Liver (tissue), 9 donors: ENCODE results near the gene DPP6. TPM values are rescaled to one million over a fixed set of nuclear protein-coding genes. Genes with fewer than 3 reads are reported as not detected.

Experiments used
- DNase-seq: peaks from one replicate; pipeline ENCODE4 v3.0.0-alpha.2; 2017; ENCODE audit warnings: low spot score
- H3K27ac ChIP-seq, 2 donors: one replicate each; pipeline ENCODE4 v1.7.0; 2013; ENCODE audit warnings: inconsistent platforms in 2 of 2, low read length in 2 of 2, control low read depth in 1 of 2, low read depth in 1 of 2, mild to moderate bottlenecking in 1 of 2
- H3K27me3 ChIP-seq, 4 donors: one replicate each; pipeline versions ENCODE4 v1.6.1 to v1.7.0; 2013; ENCODE audit warnings: low read length in 3 of 4, inconsistent platforms in 1 of 4, mild to moderate bottlenecking in 1 of 4, moderate library complexity in 1 of 4; ENCODE audit not compliant: control insufficient read depth in 4 of 4, insufficient read depth in 4 of 4
- H3K36me3 ChIP-seq, 4 donors: one replicate each; pipeline versions ENCODE4 v1.6.1 to v1.7.0; 2013; ENCODE audit warnings: low read length in 3 of 4, mild to moderate bottlenecking in 3 of 4, low read depth in 1 of 4, moderate library complexity in 1 of 4; ENCODE audit not compliant: control insufficient read depth in 4 of 4, insufficient read depth in 3 of 4
- H3K4me1 ChIP-seq, 4 donors: one replicate each; pipeline versions ENCODE4 v1.6.1 to v1.7.0; 2013; ENCODE audit warnings: low read length in 3 of 4, mild to moderate bottlenecking in 3 of 4, moderate library complexity in 1 of 4; ENCODE audit not compliant: control insufficient read depth in 4 of 4, insufficient read depth in 4 of 4
- H3K4me3 ChIP-seq, 3 donors: one replicate each; pipeline versions ENCODE4 v1.6.1 to v1.7.0; 2013; ENCODE audit warnings: low read length in 3 of 3, control low read depth in 1 of 3, low read depth in 1 of 3, mild to moderate bottlenecking in 1 of 3
- H3K9ac ChIP-seq, 2 donors: one replicate each; pipeline ENCODE4 v1.7.0; 2013; ENCODE audit warnings: low read length in 2 of 2, mild to moderate bottlenecking in 2 of 2, moderate library complexity in 2 of 2, control low read depth in 1 of 2, low read depth in 1 of 2
- H3K9me3 ChIP-seq, 4 donors: one replicate each; pipeline versions ENCODE4 v1.6.1 to v1.7.0; 2013; ENCODE audit warnings: low read length in 3 of 4; ENCODE audit not compliant: control insufficient read depth in 4 of 4
- CTCF ChIP-seq: fragments of 150-350 bp; IDR thresholded peaks from 2 replicates; pipeline ENCODE4 v1.5.1; 2017; ENCODE audit warnings: improper control_type of control experiment, low read depth, low read length; ENCODE audit not compliant: missing input control
- EGR1 ChIP-seq, 2 donors: IDR thresholded peaks; 2 replicates each; pipeline ENCODE4 v1.6.1; 2016 to 2018; ENCODE audit warnings: antibody characterized with exemption in 2 of 2, low read depth in 2 of 2
- FOXA1 ChIP-seq: IDR thresholded peaks from 2 replicates; pipeline ENCODE4 v1.6.1; 2016; ENCODE audit warnings: antibody characterized with exemption
- FOXA2 ChIP-seq: IDR thresholded peaks from 2 replicates; pipeline ENCODE4 v1.6.1; 2016; ENCODE audit warnings: antibody characterized with exemption
- GABPA ChIP-seq, 2 donors: IDR thresholded peaks in 1 of 2; conservative IDR thresholded peaks in 1 of 2; 2 replicates each; pipeline ENCODE4 v1.6.1; 2016; ENCODE audit warnings: antibody characterized with exemption in 2 of 2, mild to moderate bottlenecking in 1 of 2, moderate library complexity in 1 of 2
- HNF4A ChIP-seq, 2 donors: conservative IDR thresholded peaks; 2 replicates each; pipeline ENCODE4 v1.6.1; 2016; ENCODE audit warnings: antibody characterized with exemption in 2 of 2, mild to moderate bottlenecking in 2 of 2
- HNF4G ChIP-seq: IDR thresholded peaks from 2 replicates; pipeline ENCODE4 v1.6.1; 2016; ENCODE audit warnings: antibody characterized with exemption
- JUND ChIP-seq, 2 donors: IDR thresholded peaks; 2 replicates each; pipeline ENCODE4 v1.6.1; 2016; ENCODE audit warnings: antibody characterized with exemption in 2 of 2
- MAX ChIP-seq: IDR thresholded peaks from 2 replicates; pipeline ENCODE4 v1.6.1; 2016; ENCODE audit warnings: antibody characterized with exemption
- NR2F2 ChIP-seq: IDR thresholded peaks from 2 replicates; pipeline ENCODE4 v1.6.1; 2016; ENCODE audit warnings: antibody characterized with exemption
- RAD21 ChIP-seq, 2 donors: IDR thresholded peaks; 2 replicates each; pipeline ENCODE4 v1.6.1; 2016; ENCODE audit warnings: antibody characterized with exemption in 2 of 2, mild to moderate bottlenecking in 2 of 2
- REST ChIP-seq: IDR thresholded peaks from 2 replicates; pipeline ENCODE4 v1.6.1; 2016; ENCODE audit warnings: antibody characterized with exemption, mild to moderate bottlenecking
- RXRA ChIP-seq, 2 donors: IDR thresholded peaks; 2 replicates each; pipeline ENCODE4 v1.6.1; 2017 to 2018; ENCODE audit warnings: antibody characterized with exemption in 2 of 2, mild to moderate bottlenecking in 1 of 2
- SP1 ChIP-seq: IDR thresholded peaks from 2 replicates; pipeline ENCODE4 v1.6.1; 2018; ENCODE audit warnings: antibody characterized with exemption, mild to moderate bottlenecking
- TAF1 ChIP-seq: conservative IDR thresholded peaks from 2 replicates; pipeline ENCODE4 v1.6.1; 2016; ENCODE audit warnings: antibody characterized with exemption, mild to moderate bottlenecking
- YY1 ChIP-seq: IDR thresholded peaks from 2 replicates; pipeline ENCODE4 v1.6.1; 2016; ENCODE audit warnings: antibody characterized with exemption, mild to moderate bottlenecking
- ZBTB33 ChIP-seq: IDR thresholded peaks from 2 replicates; pipeline ENCODE4 v1.6.1; 2016; ENCODE audit warnings: antibody characterized with exemption
- WGBS: extraction: QIAGEN DNeasy Blood & Tissue Kit; methylation state at CpG from one replicate; pipeline ENCODE4 v1.1.7; 2013; 5-methylcytosine and 5-hydroxymethylcytosine counted together
- polyA plus RNA-seq, 2 donors: library from polyadenylated mRNA; stranded (reverse) in 1 of 2; unstranded in 1 of 2; fragments of 200-250 nt in 1 of 2; fragments of >200 nt in 1 of 2; fragmentation: Nextera tagmentation in 1 of 2; extraction: Ambion mirVana in 1 of 2; gene quantifications; one replicate each; pipeline versions ENCODE4 v1.2.1 to v1.2.3, GENCODE V29; 2013 to 2015
- total RNA-seq, 2 donors: library from RNA; depleted of rRNA; stranded (reverse); fragments of >200 nt; gene quantifications; one replicate each; pipeline ENCODE4 v1.2.3, GENCODE V29; 2014
- TF ChIP-seq, protein P1 (sequence below): IDR thresholded peaks from 2 replicates; pipeline ENCODE4 v1.6.1; 2016; ENCODE audit warnings: antibody characterized with exemption
- donor health status: healthy.
- donor health status: healthy.
- donor health status: healthy.
- donor health status: healthy.
- donor health status: healthy.

Gene DPP6
- total and polyA plus RNA-seq, 4 donors = 0.01 TPM; not detected in 3

DNA sequence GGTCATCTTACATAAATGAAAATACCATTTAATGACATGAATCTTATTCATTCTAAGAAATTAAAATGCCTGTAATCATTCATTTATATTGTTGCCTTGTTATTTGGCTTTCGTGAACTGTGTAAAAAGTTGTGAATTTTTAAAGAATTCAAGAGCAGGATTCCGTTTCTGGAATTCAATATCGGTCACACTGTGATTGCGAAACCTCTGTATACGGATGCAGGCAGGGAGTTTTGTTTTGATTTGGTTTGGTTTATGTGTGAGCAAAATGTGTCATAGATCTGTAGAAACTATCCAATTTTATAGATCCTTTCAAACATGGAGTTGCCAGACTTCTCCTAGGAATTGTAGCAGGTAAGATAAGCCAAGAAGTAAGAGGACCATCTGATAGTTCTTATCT, 441.4 kb downstream of the DPP6 start:
- DNase-seq = no peak
- WGBS = 60% methylated on average over 5 of the region's 5 CpGs
- Histone ChIP-seq H3K27me3 (no peaks in the 10 kb centered on the region), H3K4me1 (no peaks in the 10 kb centered on the region), H3K36me3 (no peaks in the 10 kb centered on the region), H3K27ac (no peak overlapping the region), H3K4me3 (no peak overlapping the region), H3K9me3 (peaks cover 0 to 2% (median 0%) of the 10 kb centered on the region in 4 donors), H3K9ac (no peak overlapping the region)
- TF ChIP-seq CTCF = no peak
- TF ChIP-seq, protein P1, sequence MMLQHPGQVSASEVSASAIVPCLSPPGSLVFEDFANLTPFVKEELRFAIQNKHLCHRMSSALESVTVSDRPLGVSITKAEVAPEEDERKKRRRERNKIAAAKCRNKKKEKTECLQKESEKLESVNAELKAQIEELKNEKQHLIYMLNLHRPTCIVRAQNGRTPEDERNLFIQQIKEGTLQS = no peak
- TF ChIP-seq FOXA1 = no peak
- TF ChIP-seq RXRA (IDR thresholded peaks at IDR 0.05) = no peak
- no peak for TF ChIP-seq ZBTB33
- no peak for TF ChIP-seq SP1
- no peak for TF ChIP-seq RAD21 (IDR thresholded peaks at IDR 0.05)
- TF ChIP-seq MAX = no peak
- TF ChIP-seq GABPA (IDR thresholded peaks at IDR 0.05 in 1 of 2, conservative IDR thresholded peaks at IDR 0.05 in 1 of 2) = no peak
- no peak for TF ChIP-seq TAF1
- no peak for TF ChIP-seq NR2F2
- TF ChIP-seq HNF4G = no peak
- TF ChIP-seq YY1 = no peak
- no peak for TF ChIP-seq JUND (IDR thresholded peaks at IDR 0.05)
- TF ChIP-seq HNF4A (conservative IDR thresholded peaks at IDR 0.05) = no peak
- TF ChIP-seq FOXA2 = no peak
- TF ChIP-seq REST = no peak
- no peak for TF ChIP-seq EGR1 (IDR thresholded peaks at IDR 0.05; ENCODE audit: low read depth in 2 of 2)

DNA sequence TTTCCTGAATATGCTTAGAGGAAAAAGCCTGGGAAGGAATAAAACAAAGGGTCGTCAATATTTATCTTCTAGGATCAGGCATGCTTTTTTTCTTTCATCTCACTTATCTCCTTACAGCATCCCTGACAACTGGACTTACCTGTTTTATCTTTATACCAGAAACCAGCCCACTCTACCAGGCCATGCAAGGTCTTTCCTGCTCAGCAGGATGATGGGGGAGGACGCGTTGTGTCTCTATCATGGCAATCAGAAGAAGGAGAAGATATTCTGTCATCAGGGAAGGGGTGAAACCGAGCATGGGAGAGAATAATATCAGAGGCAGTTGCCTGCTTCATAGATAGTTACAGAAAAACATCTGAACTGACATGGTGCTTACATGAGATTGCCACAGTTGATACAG, 445.6 kb downstream of the DPP6 start:
- Histone ChIP-seq H3K27ac (no peak overlapping the region), H3K4me1 (no peaks in the 10 kb centered on the region), H3K36me3 (no peaks in the 10 kb centered on the region), H3K9ac (no peak overlapping the region), H3K9me3 (no peaks in the 10 kb centered on the region), H3K27me3 (no peaks in the 10 kb centered on the region), H3K4me3 (no peak overlapping the region)
- TF ChIP-seq NR2F2 (no peak), HNF4G (no peak), FOXA1 (no peak), YY1 (no peak), JUND (IDR thresholded peaks at IDR 0.05) (no peak), GABPA (IDR thresholded peaks at IDR 0.05 in 1 of 2, conservative IDR thresholded peaks at IDR 0.05 in 1 of 2) (no peak), RAD21 (IDR thresholded peaks at IDR 0.05) (no peak), CTCF (no peak), EGR1 (IDR thresholded peaks at IDR 0.05; ENCODE audit: low read depth in 2 of 2) (no peak), REST (no peak), SP1 (no peak)
- 52% methylated on average over 4 of the region's 4 CpGs for WGBS
- no peak for DNase-seq
